Epithelial cell of esophagus (primary cell): ENCODE measurements around the gene REEP3.
"Not testable (repeated sequence)": the region's sequence is repeated elsewhere in the genome, so short reads cannot be mapped to it uniquely, and the experiment has no call there.

Source experiments
- DNase-seq: peaks from one replicate; pipeline ENCODE4 v3.0.0; 2010; ENCODE audit warnings: low read depth
- H3K4me3 ChIP-seq: 2 replicates; pipeline ENCODE4 v1.5.1; 2011; ENCODE audit warnings: mild to moderate bottlenecking, low read length, control low read depth
- CTCF ChIP-seq: IDR thresholded peaks from 2 replicates; pipeline ENCODE4 v1.5.1; 2011; ENCODE audit warnings: low read depth, mild to moderate bottlenecking, low read length, control low read depth, inconsistent platforms; ENCODE audit not compliant: insufficient read depth; ENCODE audit errors: missing control alignments

REEP3 gene

GRCh38 chr10:63483983-63484382, 37.2 kb upstream of the REEP3 start:
- no peak for TF ChIP-seq CTCF
- no peak overlapping the region for H3K4me3 ChIP-seq
- no peak for DNase-seq

- DNase-seq = no peak
- H3K4me3 ChIP-seq = no peak overlapping the region
- TF ChIP-seq CTCF = no peak
Measured at GRCh38 chr10:63487990-63488389, 33.2 kb upstream of the REEP3 start.

- TF ChIP-seq CTCF = no peak
- no peak overlapping the region for H3K4me3 ChIP-seq
- DNase-seq = no peak
Measured at GRCh38 chr10:63489838-63490237, 31.4 kb upstream of the REEP3 start.

- peak; percentile 90 for DNase-seq
- no peak for TF ChIP-seq CTCF
- no peak overlapping the region for H3K4me3 ChIP-seq
Measured at GRCh38 chr10:63491588-63492316, 29.4 kb upstream of the REEP3 start.

- not testable (repeated sequence) for H3K4me3 ChIP-seq
- DNase-seq = peak; percentile 43
Measured at GRCh38 chr10:63492317-63492690, 28.9 kb upstream of the REEP3 start.

GRCh38 chr10:63493004-63493403, 28.2 kb upstream of the REEP3 start:
- DNase-seq = no peak
- TF ChIP-seq CTCF = no peak
- H3K4me3 ChIP-seq = no peak overlapping the region

- no peak for TF ChIP-seq CTCF
- no peak overlapping the region for H3K4me3 ChIP-seq
- DNase-seq = no peak
Measured at GRCh38 chr10:63494951-63495350, 26.2 kb upstream of the REEP3 start.
